Measurements from ENCODE around the gene NEU1.

- TF ChIP-seq POLR2A (IDR thresholded peaks at IDR 0.05) (no peak), EP300 (IDR thresholded peaks at IDR 0.05) (no peak)
- TF ChIP-seq, protein P1, sequence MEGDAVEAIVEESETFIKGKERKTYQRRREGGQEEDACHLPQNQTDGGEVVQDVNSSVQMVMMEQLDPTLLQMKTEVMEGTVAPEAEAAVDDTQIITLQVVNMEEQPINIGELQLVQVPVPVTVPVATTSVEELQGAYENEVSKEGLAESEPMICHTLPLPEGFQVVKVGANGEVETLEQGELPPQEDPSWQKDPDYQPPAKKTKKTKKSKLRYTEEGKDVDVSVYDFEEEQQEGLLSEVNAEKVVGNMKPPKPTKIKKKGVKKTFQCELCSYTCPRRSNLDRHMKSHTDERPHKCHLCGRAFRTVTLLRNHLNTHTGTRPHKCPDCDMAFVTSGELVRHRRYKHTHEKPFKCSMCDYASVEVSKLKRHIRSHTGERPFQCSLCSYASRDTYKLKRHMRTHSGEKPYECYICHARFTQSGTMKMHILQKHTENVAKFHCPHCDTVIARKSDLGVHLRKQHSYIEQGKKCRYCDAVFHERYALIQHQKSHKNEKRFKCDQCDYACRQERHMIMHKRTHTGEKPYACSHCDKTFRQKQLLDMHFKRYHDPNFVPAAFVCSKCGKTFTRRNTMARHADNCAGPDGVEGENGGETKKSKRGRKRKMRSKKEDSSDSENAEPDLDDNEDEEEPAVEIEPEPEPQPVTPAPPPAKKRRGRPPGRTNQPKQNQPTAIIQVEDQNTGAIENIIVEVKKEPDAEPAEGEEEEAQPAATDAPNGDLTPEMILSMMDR (IDR thresholded peaks at IDR 0.05), result no peak
Measured at GRCh38 chr6:31887173-31888007, 24.8 kb upstream of the NEU1 start.

All from ovary (tissue), 3 donors.